ENCODE measurements around the gene HIVEP3. TPM values are rescaled to one million over a fixed set of nuclear protein-coding genes. Genes with fewer than 3 reads are reported as not detected.
A peak's percentile ranks its signal among the peaks of the same experiment; 100 is the strongest.

HIVEP3 gene
- total RNA-seq, 2 donors from 2014 or later: 4.0 to 5.4 TPM

GRCh38 chr1:41612953-41613352 lies 305.8 kb downstream of the HIVEP3 start:
- DNase-seq (no peak), ATAC-seq (no peak)
- intact Hi-C loops (cut with DNase I, micrococcal nuclease): no loop called here

- no peak for DNase-seq
- intact Hi-C loops (cut with DNase I, micrococcal nuclease): no loop called here
- ATAC-seq: no peak
These were observed 306.7 kb downstream of the HIVEP3 start for GRCh38 chr1:41611932-41612450.

- ATAC-seq (peak; percentile 66), DNase-seq (no peak)
- intact Hi-C loops (cut with DNase I, micrococcal nuclease): no loop called here
These were observed 307.4 kb downstream of the HIVEP3 start for GRCh38 chr1:41611068-41611931.

- intact Hi-C loops (cut with DNase I, micrococcal nuclease): no loop called here
- ATAC-seq (no peak), DNase-seq (no peak)
These were observed 308.4 kb downstream of the HIVEP3 start for GRCh38 chr1:41610361-41610760.

DNA sequence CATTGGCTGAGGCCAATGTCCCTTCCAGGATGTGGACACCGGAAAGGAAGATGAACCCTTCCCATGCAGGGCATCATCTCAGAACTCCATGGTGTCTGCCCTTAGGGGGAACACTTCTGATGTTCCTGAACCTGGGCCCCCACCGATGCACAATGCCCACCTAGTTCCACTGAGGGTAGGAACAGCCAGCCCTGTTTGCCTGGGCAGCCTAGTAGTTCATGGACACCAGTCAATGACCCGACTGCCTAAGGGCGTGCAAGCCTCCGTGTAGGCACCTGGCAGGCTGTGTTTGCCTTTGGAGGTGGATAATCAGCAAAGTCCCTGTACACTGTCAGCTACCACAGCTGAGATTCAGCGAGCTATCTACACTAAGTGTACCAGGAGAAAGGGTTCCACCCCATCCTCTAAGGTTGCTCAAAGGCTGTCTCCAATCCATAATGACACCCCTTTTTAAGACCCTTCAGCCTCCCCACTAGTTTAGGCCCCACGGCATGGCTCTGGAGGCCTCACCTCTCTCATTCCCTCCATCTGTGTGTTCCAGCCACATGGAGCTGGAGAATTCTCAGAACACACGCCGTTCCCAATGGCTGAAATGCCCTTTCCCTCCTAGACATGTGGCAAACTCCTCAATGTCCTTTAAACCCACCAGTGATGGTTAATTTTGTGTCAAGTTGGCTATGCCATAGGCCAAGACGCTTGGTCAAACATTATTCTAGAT lies 309.4 kb downstream of the HIVEP3 start:
- ATAC-seq (no peak), DNase-seq (no peak)

GRCh38 chr1:41608211-41608610 lies 310.5 kb downstream of the HIVEP3 start:
- no peak for DNase-seq
- ATAC-seq: no peak
- intact Hi-C loops (cut with DNase I, micrococcal nuclease): no loop called here

More for the DNA sequence above, 309.4 kb downstream of the HIVEP3 start:
- intact Hi-C loops (cut with DNase I, micrococcal nuclease): no loop called here

- ATAC-seq (no peak), DNase-seq (no peak)
- intact Hi-C loops (cut with DNase I, micrococcal nuclease): no loop called here
These were observed 310.9 kb downstream of the HIVEP3 start for GRCh38 chr1:41607808-41608207.

- intact Hi-C loops (cut with DNase I, micrococcal nuclease): no loop called here
- no peak for DNase-seq
- ATAC-seq: no peak
These were observed 318.8 kb downstream of the HIVEP3 start for GRCh38 chr1:41599912-41600311.

DNA sequence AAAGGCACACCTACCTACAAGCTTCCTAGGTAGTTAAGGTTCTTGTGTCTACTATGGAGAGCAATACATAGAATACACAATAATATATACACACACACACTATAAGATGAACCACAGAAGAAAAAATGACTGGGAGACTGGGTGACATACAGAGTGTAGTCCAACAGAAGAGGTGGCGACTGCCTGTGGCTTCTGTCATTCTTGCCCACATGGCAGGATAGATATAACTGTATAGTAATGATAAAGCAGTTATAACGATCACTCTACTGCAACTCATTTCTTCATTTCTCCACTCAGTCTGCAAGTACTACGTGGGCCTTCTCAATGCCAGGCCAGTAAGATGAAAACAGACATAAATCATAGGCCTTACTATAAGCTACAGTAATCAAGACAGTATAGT lies 320.4 kb downstream of the HIVEP3 start:
- intact Hi-C loops (cut with DNase I, micrococcal nuclease): no loop called here
- DNase-seq (no peak), ATAC-seq (no peak)

GRCh38 chr1:41592451-41593125 lies 326.1 kb downstream of the HIVEP3 start:
- DNase-seq: no peak
- no peak for ATAC-seq
- intact Hi-C loops (cut with DNase I, micrococcal nuclease): no loop called here

- DNase-seq: no peak
- intact Hi-C loops (cut with DNase I, micrococcal nuclease): no loop called here
- ATAC-seq: no peak
These were observed 326.8 kb downstream of the HIVEP3 start for GRCh38 chr1:41591891-41592290.

- no peak for DNase-seq
- no peak for ATAC-seq
- intact Hi-C loops (cut with DNase I, micrococcal nuclease): no loop called here
These were observed 328.4 kb downstream of the HIVEP3 start for GRCh38 chr1:41590331-41590730.

GRCh38 chr1:41589395-41589794 lies 329.3 kb downstream of the HIVEP3 start:
- no peak for DNase-seq
- intact Hi-C loops (cut with DNase I, micrococcal nuclease): no loop called here
- ATAC-seq: no peak

DNA sequence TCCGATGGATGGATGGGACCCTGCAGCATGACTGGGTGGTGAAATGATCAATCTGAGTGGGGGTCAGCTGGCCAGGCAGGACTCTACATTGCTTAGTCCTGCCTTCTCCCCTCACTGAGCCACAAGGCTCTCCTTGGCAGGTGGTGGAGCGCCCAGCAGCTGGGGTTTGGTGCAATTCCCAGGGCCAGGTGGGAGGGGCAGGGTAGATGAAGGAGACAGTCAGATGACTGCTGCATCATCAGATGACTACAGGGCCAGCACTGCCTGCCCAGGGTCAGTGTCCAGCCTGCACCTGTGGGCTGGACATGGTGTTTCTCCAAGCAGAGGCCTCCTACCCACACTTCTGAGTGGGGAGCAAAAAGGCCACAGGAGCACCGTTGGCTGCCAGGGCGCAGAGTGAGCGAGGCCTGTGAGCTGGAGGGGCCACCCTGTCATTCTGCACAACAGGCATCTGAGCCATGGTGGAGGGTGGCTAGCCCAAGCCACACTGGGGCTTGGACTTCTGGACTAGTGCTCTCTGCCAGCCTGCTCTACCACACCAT lies 330.3 kb downstream of the HIVEP3 start:
- ATAC-seq (no peak), DNase-seq (no peak)
- intact Hi-C loops (cut with DNase I, micrococcal nuclease): no loop called here

DNA sequence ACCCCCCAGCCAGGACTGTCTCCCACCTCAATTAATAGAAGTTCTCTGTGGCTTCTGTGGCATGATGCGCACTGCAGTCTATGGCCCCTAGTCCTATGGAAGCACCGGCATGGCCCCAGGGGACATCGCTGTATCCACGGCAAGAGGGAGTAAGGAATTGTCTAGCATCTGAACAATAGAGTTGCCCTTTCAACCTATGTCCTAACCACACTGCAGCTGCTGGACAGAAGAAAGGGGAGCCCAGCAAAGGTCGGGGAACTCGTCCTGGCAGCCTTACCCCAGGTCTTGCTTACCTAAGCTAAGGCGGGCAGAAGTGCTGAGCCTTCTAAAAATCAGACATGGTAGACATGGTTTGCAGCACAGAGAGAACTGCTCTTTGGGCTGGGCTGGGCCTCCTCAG lies 330.9 kb downstream of the HIVEP3 start:
- no peak for DNase-seq
- ATAC-seq: no peak
- intact Hi-C loops (cut with DNase I, micrococcal nuclease): no loop called here

DNA sequence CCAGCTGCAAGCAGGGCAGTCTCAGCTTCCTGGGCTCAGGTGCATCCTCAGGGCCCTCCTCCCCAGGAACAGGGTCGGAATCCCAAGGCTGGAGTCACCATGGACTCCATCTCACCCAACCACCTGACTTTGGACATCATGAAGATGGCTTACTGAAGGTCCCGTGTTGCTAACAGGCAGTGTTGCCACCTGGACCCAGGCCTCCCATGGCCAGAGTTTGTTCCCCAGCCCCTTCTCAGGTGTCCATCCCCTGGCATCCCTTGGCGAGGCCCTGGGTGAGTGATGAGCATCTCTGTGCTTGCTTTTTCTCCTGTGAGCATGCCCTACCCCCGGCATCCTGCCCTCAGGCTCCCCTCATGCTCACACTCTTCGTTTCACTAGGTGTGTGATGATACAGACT lies 332.5 kb downstream of the HIVEP3 start:
- intact Hi-C loops (cut with DNase I, micrococcal nuclease): no loop called here
- ATAC-seq (no peak), DNase-seq (no peak)

DNA sequence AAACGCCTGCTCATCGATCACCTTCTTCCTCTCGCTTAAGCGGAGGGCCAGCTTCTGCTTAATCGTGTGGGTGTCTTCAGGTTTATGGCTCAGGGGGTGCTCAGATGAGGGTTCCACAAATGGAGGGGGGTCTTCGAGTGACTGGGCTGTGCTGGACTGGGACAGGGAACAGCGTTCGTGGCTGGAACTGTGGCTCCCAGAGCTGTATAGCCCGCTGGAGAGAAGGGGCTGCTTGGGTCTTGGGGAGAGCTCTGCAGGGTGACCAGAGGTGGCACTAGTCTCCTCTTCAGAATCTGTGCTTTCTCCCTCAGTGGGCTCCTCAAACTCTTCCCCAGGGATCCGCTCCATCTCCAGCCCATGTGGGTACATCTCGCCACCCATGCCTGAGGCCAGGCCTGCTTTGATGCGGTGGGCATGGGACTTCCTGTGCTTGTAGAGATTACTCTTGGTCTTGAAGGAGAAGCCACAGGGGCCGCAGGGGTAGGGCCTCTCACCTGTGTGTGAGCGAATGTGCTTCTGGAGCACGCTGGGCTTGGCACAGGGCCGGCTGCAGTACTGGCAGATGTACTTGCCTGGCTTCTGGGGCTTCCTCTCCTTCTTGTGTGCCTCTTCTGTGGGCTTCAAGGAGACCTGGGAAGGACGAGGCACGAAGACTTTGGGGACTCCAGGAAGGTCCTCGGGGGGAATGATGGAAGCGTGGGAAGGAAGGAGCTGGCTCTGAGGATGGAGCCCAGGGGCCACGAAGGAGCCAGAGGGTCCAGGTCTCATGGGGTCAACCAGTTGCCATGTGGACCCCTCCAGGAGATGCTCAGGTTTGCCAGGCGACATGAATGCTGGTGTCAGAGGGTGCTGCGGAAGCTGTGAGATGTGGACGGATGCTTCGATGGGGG lies 334.8 kb downstream of the HIVEP3 start:
- ATAC-seq (no peak), DNase-seq (no peak)
- intact Hi-C loops (cut with DNase I, micrococcal nuclease): no loop called here

- intact Hi-C loops (cut with DNase I, micrococcal nuclease): no loop called here
- DNase-seq: no peak
These were observed 335.7 kb downstream of the HIVEP3 start for GRCh38 chr1:41582851-41583657.

More at GRCh38 chr1:41582851-41583657, 335.7 kb downstream of the HIVEP3 start:
- no peak for ATAC-seq
